NCI-H1694 treated with DMSO at 0.1 percent for 48 hours (cell line): ENCODE data around the gene MRPS7.
"Not testable (repeated sequence)": the region's sequence is repeated elsewhere in the genome, so short reads cannot be mapped to it uniquely, and the experiment has no call there.

ENCODE experiments used
- DNase-seq: peaks from one replicate; lab custom pipeline; 2025; lab: John Stamatoyannopoulos, UW

The MRPS7 gene

DNA sequence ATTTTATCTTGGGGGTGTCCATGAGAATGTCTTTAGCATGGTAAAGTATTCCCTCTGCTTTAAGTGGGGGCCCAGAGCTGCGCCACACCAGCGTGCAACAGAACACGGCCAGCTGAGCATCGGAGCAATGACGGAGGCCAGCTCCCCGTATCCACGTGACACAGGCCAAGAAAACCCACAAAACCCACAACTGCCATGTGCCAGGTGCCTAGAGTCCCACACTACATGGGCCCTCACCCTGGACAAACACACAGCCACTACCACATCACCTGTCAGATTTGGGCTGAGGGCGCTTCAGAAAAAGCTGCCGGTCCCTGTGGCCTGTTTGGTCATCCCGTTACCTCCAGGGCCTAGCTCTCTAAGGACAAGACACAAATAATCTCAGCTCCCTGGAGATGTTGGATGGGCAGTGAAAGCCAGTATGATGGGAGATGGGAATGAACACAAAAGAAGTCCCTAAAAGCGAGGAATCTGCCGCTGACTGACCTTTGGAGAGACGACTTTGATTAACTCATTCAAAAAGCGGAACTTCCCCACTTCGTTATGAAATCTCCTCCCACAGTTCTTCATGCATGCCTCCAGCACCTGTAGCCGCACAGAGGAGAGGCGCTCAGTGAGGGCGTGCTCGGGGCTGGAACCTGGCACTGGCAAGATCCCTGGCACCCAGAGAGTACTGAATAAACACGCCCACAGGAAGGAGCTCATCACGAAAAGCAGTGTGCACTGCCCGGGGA lies 17.4 kb upstream of the MRPS7 start:
- DNase-seq: no peak

DNA sequence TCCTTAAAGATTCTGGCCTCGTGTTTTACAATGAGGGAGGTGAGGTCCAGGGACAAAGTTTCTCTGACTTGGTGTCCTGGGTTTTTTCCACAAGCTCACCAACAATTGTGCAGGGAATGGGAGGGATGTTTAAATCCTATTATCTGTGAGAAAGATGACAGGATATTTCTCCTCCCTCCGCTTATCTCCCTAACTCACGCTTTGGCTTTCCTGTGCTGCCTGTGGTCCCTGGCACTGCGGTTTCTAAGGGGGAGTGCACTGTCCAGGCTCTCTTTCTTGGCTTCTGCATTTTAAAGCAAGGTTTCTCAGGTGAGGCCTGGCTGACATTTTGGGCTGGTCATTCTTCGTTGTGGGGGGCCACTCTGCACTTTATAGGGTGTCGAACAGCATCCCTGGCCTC lies 16.7 kb upstream of the MRPS7 start:
- no peak for DNase-seq

DNA sequence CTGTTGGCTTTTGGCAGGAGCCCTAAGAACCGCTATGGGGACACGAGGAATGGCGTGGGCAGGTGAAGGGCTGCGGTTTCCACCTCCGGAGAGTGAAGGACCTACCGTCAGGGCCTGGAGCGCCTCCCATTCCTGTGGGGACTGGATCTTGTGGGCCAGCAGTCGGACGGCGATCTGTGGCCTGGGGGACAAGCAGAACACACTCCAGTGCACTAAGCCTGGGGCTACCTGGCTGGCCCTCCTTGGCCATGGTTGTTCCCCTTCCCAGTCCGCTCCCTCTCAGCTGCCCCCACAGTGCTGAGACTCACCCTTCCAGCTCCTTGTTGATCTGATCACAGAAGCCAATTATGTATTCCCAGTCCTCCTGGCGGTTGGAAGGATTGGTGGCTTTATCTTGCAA lies 15.3 kb upstream of the MRPS7 start:
- DNase-seq: no peak

DNA sequence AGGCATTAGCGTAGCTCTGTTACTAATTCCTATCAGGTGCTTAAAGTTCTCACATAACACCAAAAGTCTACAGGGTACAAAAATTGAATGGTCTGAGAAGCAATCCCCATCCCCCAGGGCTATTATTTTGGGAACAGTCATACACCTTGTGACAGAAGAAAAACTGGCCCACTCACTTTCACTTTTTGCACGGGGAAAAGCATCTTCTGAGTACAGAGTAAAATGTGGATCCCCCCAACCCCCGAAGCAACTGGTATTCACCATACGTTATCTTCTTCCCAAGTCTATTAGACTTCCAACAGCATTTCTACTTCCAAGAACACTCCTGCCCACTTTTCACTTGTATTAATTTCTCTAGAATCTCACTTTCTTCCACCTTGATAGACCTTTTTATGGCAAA lies 12.1 kb upstream of the MRPS7 start:
- DNase-seq: no peak

DNA sequence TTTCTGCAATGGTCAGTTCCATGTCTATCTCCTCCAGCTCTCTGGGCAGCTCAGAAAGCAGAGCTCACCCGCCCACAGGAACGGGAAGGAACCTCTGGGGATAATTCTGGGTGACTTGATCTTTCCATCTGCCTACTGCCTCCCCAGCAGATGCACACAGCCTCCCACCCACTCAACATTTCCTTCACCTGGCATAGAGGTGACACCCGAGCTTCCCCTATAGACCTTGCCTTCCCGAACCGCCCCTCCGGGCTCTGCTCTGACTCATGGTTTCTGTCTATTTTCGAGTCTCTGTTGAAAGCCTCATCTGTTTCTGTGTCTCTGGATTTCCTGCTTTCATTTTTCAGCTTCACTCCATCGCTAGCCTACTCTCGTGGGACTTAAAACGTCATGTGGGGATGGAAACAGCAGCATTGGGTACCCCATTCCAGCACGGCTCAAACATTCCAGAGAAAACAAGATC lies 11.6 kb upstream of the MRPS7 start:
- no peak for DNase-seq

DNA sequence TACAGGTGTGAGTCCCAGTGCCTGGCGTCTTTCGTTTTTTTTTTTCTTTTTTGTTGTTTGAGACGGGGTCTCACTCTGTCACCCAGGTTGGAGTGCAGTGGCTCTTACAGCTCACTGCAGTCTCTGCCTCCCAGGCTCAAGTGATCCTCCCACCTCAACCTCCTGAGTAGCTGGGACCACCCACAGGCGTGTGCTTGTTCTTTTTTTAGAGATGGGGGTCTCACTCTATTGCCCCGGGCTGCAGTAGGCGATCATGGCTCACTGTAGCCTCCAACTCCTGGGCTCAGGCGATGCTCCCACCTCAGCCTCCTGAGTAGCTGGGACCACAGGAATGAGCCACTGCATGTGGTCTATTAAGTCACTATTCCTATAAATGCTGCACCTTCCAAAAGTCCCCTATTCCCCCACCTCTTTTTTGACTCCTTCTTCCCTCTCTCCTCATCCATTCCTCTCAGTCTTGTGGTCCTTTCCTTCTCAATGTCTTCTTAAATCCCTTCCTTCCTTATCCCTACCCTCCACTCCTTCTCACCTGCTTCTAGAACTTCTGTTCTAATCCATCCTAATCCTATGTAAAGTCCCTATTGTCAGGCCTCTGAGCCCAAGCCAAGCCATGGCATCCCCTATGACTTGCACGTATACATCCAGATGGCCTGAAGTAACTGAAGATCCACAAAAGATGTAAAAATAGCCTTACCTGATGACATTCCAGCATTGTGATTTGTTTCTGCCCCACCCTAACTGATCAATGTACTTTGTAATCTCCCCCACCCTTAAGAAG lies 9.5 kb upstream of the MRPS7 start:
- no peak for DNase-seq

DNA sequence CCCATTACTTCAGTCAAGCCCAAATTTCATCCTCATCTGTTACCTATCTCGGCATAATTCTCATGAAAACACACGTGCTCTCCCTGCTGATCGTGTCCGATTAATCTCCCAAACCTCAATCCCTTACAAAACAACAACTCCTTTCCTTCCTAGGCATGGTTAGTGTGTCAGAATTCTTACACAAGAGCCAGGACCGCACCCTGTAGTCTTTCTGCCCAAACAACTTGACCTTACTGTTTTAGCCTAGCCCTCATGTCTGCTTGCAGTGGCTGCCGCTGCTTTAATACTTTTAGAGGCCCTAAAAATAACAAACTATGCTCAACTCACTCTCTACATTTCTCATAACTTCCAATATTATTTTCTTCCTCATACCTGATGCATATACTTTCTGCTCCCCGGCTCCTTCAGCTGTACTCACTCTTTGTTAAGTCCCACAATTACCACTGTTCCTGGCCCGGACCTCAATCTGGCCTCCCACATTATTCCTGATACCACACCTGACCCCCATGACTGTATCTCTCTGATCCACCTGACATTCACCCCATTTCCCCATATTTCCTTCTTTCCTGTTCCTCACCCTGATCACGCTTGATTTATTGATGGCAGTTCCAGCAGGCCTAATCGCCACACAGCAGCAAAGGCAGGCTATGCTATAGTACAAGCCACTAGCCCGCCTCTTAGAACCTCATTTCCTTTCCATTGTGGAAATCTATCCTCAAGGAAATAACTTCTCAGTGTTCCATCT lies 5.6 kb upstream of the MRPS7 start:
- DNase-seq: not testable (repeated sequence)

DNA sequence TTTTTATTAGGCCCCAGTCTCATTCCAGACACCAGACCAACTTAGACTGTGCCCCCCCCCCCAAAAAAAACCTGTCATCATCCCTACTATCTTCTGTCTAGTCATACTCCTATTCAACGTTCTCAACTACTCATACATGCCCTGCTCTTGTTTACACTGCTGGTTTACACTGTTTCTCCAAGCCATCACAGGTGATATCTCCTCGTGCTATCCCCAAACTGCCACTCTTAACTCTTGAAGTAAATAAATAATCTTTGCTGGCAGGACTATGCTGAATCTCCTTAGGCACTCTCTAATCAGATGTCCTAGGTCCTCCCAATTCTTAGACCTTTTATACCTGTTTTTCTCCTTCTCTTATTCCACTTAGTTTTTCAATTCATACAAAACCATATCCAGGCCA lies 4.5 kb upstream of the MRPS7 start:
- DNase-seq: not testable (repeated sequence)

DNA sequence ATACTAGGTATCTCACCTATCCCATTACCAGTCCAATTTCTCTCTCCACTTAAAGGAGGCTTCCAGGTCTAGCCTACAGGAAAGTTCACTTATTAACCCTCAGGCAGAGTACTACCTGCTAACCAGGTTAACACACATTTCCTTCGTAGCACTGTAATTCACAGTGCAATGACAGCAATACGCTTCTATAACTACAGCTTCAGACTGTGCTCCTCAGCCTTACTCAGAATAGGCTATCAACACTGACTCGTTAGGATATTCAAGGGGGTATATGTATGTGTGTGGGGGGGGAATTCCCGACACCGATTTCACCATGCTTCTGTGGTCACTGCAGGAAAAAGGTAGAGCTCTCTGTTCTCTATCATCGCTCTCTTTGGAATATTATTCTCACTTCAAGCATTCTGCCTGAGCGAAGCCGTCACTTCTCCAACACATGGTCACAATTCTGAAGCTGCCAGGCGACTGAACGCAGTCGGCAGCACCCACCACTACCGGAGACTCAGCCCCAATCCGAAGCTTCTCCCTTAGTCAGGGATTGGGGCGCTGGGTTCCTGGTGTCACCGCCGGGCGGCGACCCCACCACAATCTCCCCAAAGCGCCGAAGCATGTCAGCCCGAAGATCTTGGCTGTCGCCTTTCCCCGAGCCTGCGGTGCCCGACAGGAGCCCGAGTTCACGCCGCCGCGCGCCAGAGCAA lies 891 bp upstream of the MRPS7 start:
- no peak for DNase-seq

DNA sequence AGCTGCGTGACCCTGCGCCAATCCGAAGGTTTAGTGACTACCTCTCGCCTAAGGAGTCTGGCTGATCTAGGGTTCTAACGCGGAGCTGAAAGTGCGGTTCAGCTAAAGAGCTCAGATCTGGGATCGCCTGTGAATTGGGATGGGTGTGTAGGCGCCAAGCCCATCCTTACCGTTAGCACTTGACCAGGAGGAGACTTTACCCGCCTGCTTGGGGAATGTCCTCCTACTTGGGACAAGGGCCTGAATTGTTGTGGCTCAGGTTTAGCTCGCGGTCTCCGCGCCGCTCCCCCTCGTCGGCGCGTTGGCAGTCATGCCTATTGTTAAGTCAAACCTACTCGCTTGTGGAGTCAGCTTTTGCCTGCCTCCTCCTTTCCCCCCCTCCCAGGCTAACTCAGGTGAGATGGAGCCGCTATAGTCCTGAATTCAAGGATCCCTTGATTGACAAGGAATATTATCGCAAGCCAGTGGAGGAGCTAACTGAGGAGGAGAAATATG lies 480 bp downstream of the MRPS7 start:
- no peak for DNase-seq

DNA sequence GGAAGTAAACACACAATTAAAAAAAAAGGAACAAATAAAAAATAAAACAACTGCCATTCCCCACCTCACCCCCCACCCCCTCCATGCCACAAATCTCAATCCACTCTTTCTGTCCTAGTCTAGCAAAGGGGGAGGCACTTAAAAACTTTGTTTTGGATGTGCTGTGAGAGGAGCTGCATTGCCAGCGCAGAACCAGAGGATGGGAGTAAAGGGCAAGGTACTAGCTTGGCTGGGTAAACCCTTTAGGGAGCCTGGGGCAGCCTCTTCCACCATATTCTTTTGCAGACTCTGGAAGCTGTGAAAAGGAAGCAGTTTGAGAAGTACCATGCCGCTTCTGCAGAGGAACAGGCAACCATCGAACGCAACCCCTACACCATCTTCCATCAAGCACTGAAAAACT lies 1.4 kb downstream of the MRPS7 start:
- no peak for DNase-seq

DNA sequence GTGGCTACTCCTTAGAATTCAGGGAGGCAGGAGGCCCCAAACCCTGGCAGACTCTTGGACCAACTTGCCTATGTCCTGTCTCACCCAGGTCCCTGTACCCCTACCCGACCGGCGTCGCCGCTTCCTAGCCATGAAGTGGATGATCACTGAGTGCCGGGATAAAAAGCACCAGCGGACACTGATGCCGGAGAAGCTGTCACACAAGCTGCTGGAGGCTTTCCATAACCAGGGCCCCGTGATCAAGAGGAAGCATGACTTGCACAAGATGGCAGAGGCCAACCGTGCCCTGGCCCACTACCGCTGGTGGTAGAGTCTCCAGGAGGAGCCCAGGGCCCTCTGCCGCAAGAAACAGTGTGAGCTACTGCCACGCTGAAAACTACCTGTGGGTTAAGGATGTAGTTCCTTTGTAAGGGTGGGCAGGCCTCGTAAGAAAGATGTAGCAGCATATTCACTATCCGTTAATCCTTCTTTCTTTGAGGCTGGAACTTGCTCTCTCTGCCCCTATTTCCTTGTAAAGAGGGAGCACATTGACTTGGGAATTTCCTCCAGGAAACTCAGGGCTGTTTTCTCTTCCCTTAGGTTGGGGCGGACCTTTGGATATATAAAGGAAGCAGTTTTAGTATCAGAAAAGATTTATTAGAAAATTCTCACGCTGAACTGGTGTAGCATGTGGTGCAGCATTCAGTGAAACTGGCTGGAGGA lies 4.1 kb downstream of the MRPS7 start:
- no peak for DNase-seq

DNA sequence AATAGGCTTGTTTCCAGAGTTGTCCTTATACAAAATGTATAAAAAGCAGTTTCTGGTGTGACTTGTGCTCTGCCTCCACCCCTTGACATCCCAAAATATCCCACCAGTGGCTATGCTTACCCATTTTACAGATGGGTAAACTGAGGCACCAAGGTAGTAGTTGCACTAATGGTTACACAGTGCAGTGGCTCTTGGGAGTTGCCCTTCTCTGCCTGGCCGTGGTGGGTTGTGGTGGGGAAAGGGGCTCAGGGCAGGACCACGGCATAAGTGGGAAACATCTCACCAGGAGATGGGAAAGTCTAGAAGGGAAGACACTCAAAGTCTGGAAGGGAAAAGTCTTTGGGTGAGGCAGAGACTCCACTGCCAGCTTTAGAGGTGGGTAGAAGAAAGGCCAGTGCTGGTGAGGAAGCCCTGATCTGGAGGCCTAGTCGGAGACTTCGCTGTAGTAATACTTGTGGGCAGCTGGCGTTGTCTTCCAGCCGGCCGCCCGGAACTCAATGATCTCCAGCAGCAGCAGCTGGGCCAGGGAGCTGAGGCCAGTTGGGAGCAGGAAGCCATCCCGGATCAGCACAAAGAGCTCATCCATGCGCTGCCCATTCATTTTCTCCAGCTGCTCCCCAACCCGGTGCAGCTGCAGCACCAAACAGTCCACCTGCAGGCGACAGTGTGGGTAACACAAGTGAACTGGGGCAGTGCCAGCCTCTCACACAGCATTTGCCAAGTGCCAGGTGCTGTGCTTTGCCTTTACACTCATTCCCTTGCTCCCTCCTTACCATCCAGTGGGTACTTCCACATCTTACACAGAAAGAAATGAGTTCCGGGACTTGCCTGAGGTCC lies 4.9 kb downstream of the MRPS7 start:
- no peak for DNase-seq

DNA sequence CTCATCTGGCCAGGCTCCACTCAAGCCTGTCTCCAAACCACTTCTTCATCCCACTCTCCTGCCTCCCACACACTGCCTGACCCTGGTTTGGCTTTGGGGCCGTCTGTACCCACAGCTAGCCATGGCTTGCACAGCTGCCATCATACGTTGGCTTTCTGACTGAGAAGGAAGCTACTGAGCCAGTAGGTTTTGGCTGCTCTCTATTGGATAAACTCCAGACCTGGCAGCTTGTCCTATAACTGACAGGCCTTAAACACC lies 5.4 kb downstream of the MRPS7 start:
- DNase-seq: no peak

DNA sequence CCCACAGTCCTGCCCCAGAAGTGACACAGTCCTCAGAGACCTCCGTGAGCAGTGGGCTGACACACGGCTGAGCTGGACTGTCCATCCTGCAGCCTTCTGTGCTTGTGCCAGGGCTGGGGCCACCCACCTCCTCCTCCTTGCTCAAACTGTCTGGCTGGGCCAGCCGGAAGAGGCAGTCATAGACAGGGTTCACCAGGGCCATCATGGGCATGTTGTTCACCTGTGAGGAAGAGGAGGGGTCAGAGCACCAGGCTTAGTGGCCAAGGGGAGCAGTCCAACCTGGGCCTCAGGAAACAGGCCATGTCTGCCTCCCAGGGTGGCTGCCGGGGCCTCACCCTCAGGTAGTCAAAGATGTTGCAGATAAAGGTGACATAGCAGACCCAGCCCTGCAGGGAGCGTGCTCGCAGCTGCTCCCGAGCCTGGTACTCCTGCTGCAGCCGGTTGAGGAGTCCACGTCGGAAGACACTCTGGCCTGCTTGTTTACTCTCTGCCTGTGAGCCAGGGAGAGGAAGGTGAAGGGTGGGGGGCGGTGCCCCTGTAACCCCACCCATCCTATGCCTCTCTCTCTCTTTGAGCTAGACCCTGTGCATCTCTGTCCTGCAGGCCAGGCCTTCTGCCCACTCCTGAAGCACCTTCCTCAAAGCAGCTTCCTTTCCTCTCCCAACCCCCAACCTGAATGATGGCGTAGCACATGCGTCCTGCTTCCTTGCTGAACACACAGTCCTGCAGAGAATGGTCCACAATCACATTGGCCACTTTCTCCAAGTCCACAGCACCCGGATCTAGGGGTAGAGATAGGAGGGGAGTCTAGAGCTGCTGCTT lies 5.9 kb downstream of the MRPS7 start:
- DNase-seq: no peak

DNA sequence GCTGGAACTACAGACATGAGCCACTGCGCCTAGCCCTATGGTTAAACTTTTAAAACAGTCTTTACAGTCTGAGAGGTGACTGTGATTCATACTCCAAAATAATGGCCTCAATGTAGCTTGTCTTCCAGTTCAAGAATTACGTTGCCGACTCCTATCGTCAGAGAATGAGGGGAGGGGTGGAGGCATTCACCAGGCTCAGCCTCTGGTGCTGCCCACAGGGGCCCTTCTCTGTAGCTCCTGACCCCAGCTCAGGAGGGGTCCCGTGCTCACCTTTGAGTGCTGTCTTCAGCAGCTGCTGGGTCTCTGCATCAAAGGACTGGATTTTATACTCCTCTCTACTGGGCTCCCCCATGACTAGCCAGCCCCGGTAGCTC lies 8.2 kb downstream of the MRPS7 start:
- DNase-seq: no peak

DNA sequence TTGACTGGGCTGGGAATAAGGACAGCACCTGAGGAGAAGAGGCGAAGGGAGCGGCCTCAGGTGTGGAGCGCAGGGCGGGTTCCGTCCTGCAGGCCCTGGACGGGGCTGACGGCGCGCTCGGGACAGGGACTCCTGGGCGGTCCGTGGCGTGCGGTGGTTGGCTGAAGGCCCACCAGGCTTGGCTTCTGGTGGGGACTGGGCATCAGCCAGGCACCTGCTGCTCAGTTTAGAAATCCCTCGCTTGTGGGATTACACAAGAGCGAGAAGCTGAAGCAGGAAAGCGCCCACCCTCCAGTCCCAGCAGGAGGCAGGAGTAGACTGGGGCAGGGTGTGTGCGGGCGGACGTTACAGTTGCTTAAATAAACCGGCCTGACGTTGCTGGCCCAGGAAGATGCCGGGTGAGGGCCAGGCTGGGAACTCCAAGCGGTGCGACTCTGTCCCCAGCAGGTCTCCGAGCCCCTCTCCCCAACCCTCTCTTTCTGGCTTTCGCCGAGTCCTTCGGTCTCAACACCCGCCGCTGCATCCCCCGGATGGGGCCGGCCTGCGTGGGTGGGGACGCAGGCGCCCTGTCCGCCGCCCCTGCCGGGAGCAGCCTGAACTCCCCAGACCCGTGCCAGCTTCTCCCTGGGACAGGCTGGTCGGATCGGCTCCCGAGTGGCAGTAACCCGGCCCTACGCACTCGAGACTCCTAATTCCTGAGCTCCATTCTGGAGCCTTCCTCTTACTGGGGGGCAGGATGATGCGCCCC lies 8.7 kb downstream of the MRPS7 start:
- peak; percentile 31 for DNase-seq

DNA sequence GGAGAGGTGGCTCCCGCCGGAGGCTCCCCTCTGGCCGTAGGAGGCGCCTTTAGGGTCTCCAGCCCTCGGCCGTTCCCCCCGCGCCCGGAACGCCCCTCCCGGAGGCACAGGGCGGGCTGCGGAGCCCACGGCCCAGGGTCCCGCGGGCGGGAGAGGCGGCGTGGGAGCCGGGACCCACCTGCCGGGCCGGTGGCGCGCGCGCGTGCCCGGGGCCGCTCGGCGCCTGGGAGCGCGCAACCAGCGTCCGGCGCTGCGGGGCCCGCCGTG lies 9.2 kb downstream of the MRPS7 start, which contains the start of gene MIF4GD:
Gene MIF4GD, minus strand, starts transcription at position 266 of the 267 bp plus-strand sequence. CDS start 1,036 bp downstream, outside the sequence.
- no peak for DNase-seq

DNA sequence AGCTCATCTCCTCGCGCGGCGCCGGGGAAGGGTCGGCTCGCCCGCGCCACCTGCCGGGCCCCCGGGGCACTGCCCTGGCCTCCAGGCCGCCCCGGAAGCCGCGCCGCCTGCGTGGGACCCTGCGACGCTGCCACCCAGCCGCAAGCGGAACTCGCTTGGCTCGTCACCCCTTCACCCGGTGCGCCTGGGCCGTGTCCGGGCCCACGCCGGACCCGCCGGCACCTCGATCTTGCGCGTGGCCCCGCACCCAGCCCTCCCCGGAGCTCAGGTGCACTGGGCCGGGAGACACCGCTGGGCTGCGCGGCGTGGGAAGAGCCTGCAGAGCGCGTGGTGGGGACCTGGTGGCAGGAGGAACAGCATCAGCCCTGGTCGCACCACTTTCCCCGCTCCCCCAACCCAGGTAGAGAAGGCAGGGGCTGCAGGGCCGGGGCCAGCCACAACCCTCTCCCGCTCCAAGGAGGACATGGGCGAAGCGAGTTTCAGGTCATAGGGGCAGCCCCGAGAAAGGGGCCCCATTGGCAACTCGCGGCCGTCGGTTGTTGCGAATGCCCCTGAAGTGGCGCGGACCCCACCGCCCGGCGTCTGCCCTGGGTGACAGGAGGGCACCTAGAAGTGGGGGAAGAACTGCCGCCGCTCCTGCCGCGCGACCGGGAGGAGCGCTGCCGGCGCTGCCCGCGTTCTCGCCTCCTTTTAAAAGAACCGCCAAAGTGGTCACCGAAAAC lies 9.7 kb downstream of the MRPS7 start:
- peak; percentile 27 for DNase-seq
